H1 (cell line): ENCODE measurements around the gene LNPEP. TPM values are rescaled to one million over a fixed set of nuclear protein-coding genes. Genes with fewer than 3 reads are reported as not detected.

ENCODE experiments used
- BRCA1 ChIP-seq: IDR thresholded peaks from 2 replicates; pipeline ENCODE4 v1.6.1; 2012; ENCODE audit warnings: low read depth, low read length, improper control_type of control experiment
- RXRA ChIP-seq: IDR thresholded peaks from 2 replicates; pipeline ENCODE4 v1.6.1; 2011; ENCODE audit warnings: low read depth, mild to moderate bottlenecking, low read length, moderate library complexity; ENCODE audit not compliant: insufficient read depth
- TAF1 ChIP-seq: IDR thresholded peaks from 2 replicates; pipeline ENCODE4 v1.6.1; 2011; ENCODE audit warnings: mild to moderate bottlenecking, low read depth, low read length
- polyA plus RNA-seq, 7 experiments: library from polyadenylated mRNA; depleted of rRNA in 3 of 7; stranded (reverse) in 5 of 7; unstranded in 2 of 7; fragments of >200 nt in 5 of 7; fragments of 200-250 nt in 2 of 7; gene quantifications; 1 replicate in 5 of 7; 2 replicates in 1 of 7; 4 replicates in 1 of 7; pipeline versions ENCODE4 v1.2.1 to v1.2.3, GENCODE V29; 2011 to 2013; ENCODE audit warnings: missing spikeins in 2 of 7, mixed read lengths in 2 of 7
- total RNA-seq: library from RNA; stranded (reverse); fragmentation: NEBNext Ultra II Directional; extraction: Animal tissue kit (Norgen Biotek cat#: 25700); gene quantifications from 2 replicates; pipeline ENCODE4 v1.2.1, GENCODE V29; 2021

The LNPEP gene
- total and polyA plus RNA-seq, 2 of the 8 experiments (the other 6 are each of a cell fraction or from before 2014, with no cell fraction given), result 1.8 to 4.5 TPM

GRCh38 chr5:97011567-97011966 lies 75.7 kb downstream of the LNPEP start (continued):
- TF ChIP-seq RXRA (no peak), TAF1 (no peak), BRCA1 (no peak)
